HL-60 (cell line): ENCODE measurements around the gene ZNF470.

Experiments used
- CTCF ChIP-seq: IDR thresholded peaks from one replicate; pipeline ENCODE4 v1.5.1; 2011; ENCODE audit warnings: low read length, control low read depth, inconsistent platforms; ENCODE audit not compliant: insufficient read depth
- REST ChIP-seq: IDR thresholded peaks from 2 replicates; pipeline ENCODE4 v1.6.1; 2012; ENCODE audit warnings: low read depth; ENCODE audit not compliant: insufficient replicate concordance

GRCh38 chr19:56573914-56574313 lies 6.6 kb downstream of the ZNF470 start:
- no peak for TF ChIP-seq CTCF
- no peak for TF ChIP-seq REST
